NCI-H226 (cell line): ENCODE measurements around the gene PEX13.
A peak's percentile ranks its signal among the peaks of the same experiment; 100 is the strongest.
"Not testable (repeated sequence)": the region's sequence is repeated elsewhere in the genome, so short reads cannot be mapped to it uniquely, and the experiment has no call there.

Experiments used
- DNase-seq: peaks from one replicate; pipeline ENCODE4 v3.0.0-alpha.2; 2015

PEX13 gene, protein sequence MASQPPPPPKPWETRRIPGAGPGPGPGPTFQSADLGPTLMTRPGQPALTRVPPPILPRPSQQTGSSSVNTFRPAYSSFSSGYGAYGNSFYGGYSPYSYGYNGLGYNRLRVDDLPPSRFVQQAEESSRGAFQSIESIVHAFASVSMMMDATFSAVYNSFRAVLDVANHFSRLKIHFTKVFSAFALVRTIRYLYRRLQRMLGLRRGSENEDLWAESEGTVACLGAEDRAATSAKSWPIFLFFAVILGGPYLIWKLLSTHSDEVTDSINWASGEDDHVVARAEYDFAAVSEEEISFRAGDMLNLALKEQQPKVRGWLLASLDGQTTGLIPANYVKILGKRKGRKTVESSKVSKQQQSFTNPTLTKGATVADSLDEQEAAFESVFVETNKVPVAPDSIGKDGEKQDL

DNA sequence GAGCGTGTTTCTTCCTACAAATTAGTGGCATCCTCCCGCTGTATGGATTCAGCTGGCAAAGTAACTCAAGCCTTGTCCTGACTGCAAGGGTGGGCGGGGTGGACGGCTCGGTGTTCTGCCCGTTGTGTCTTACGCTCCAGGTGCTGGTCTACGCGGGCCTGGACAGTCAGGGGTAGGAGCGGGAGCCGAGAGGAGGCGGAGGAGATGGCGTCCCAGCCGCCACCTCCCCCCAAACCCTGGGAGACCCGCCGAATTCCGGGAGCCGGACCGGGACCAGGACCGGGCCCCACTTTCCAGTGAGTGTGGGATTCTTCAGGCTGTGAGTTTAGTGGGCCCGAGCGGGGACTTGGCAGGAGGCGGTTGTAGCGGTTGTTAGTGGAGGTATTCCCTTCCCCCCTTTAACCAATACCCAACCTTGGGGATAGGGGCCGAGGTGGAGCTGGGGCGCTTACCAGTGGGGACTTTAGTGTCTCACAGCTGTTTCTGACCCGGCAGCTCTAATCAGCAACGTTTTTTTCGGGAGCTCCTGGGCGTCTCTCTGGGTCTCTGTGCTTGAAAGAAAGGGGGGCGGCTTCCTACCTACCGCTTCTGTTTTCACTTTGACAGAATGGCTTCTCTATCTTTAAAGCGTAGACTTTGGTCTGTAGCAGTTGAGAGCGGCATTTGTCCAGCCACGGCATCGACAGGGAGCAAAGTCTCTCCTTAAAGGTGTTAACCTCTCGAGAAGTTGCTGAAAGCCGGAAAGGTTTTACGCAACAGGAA is at the start of gene PEX13, which contains the start of gene PUS10:
Gene PEX13 (plus strand): TSS at position 165 of the 762 bp plus-strand sequence. CDS start 40 bp downstream, at position 205.
Gene PUS10 (minus strand): TSS at position 700 of the 762 bp plus-strand sequence. CDS start 6,365 bp downstream, outside the sequence.
- peak; percentile 80 for DNase-seq

DNA sequence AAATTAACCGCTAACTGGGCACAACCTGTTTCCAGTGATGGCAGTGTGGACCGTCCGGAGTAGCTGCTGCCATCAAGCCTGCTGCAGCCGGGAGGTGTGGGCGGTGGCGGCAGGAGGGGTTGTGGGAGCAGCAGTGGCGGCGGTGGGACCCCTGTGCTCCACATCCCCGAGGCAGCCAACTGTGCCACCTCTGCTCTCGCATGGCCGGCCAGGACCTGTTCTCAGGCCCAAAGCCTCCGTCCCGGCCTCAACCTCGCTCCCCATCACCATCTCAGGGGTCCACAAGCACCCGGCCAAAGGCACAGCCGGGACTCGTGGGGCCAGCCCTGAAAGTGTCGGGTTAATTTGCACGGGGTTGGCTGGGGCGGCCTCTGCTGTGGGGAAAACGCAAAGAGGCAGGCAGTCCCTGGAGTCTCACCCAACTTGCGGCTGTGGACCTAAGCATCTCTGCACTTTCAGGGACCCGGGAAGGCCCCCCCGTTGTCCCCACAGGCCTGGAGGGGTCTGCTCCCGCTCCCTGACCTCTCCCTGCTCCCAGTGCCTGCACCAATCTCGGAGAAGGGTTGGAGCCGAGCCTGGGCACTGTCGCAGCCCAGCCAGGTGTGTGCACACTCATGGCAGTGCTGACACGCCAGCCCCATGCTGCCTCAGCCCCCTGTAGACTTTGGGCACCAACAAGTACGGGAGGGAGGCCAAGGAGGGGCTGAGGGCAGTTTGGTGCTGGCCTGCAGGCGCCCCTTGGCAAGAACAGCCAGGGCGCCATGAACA is 44.4 kb upstream of the PEX13 start:
- no peak for DNase-seq

DNA sequence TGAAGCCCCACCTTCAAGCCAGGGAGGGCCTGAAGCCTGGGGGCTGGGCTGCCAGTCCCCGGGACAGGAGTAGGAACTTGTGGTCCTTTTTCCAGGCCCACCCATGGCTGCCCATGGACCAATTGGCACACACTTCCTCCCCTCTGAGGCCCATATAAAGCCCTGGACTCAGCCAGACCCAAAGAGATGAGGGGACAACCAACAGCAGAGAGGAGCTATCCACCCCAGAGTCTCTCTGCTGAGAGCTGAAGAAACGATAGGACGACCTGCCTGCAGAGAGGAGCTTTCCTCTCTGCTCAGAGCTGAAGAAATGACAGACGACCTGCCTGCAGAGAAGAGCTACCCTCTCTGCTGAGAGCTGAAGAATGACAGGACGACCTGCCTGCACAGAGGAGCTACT is 43.8 kb upstream of the PEX13 start:
- no peak for DNase-seq

DNA sequence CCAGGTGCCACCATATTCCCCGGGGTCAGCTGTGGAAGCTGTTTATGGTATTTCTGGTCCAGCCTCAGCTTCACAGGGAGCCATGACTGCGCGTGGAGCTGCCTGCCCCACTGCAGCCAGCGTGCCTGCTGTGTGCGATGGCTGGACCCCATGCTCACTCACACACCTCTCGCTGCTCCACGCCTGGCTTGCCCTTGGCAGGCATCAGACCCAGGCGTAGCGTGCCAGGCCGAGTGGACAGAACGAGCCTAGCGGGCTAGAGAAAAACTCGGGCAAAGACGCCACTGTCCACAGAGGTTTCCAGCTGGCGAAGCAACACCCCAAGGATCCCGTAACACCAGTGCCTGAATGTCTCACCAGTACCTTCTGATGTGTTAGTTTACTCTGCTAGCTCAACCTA is 42.9 kb upstream of the PEX13 start:
- DNase-seq = no peak

DNA sequence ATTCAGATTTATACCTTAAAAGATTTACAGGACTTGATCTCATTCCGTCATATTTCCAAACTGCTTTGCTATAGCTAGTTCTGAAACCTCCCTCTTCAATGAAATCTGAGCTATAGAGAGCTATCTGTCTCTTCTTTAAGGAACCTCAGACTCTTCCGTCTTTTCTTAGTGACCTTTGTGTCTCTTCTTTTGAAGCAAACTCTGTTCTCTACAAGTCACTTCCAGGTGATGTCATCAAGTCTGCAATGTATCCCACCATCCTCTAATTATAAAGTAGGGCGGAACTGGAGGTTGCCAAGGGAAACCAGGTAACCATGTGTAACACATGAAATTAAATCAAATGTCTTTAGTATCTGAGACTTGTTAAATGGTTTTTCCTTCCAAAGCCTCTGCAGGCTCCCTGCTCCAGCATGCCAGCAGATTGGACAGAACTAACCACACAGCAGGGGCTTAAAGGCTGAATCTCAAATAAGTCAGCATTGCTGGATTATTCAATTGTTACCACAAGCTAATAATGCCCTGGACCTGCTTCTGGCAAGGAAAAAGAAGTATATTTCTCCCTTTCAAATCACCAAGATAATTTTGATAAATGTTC is 41.2 kb upstream of the PEX13 start:
- no peak for DNase-seq

DNA sequence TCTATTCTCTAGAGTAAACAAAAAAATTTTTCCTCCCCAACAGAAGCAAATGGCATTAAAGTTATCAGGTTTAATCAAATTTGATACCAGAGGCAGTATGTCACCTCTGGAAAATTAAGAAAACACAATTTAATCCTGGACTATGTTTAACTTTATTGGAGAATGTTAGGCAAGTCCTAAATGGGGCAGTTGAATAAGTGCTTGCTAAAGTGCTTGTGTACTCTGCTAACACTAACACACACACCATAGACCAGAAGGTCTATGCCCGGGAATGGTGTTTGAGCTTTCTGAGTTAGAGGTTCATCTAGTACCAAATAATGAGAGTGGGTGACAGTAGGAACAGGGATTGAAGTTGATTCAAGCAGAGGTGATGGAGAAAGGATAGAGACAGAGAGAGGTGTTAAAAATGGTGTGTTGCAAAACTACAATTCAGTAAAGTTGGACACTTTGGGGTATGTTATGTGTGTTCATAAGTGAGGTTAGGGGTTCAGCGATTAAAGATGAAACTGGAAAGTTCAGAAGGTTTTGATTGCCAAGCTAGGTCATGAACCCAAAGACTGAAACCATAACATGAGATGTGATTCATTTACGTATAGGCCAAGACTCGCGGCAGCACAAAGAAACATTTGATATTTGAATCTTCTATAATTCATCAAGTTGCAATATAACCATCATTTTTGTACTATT is 40.5 kb upstream of the PEX13 start:
- no peak for DNase-seq

DNA sequence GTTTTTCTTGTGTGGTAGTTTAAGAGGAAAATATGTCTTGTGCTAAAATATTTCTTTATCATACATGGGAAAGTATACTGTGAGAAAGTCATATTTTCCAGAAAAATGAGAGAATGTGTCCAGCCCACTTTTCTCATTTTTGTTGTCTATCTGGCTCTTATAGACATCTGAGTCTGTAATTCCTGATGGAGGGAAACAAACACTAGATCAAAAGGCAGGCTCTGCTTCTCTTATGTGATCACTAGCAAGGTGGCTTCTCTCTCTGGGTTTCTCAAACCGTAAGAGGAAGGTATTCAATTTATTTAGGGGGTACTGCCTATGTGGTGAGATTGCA is 40.0 kb upstream of the PEX13 start:
- DNase-seq = no peak

DNA sequence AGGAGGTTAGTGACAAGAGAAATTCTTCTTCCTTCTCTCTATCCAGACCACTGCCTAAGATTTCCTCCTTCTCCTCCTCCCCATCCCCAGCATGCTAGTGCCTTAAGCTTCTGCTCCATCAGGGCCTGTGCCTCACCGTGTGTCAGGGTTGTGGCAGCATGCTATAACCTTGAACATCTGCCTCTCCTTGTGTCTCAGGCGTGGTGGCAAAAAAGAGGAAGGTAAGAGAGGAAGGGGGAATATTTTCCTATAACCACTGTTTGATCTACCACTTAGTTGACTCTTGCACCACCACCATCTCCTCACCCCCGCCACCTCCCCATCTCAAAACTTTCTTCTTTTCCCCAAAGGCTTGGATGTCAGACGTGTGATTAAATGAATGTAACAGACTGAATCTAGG is 38.3 kb upstream of the PEX13 start:
- no peak for DNase-seq

DNA sequence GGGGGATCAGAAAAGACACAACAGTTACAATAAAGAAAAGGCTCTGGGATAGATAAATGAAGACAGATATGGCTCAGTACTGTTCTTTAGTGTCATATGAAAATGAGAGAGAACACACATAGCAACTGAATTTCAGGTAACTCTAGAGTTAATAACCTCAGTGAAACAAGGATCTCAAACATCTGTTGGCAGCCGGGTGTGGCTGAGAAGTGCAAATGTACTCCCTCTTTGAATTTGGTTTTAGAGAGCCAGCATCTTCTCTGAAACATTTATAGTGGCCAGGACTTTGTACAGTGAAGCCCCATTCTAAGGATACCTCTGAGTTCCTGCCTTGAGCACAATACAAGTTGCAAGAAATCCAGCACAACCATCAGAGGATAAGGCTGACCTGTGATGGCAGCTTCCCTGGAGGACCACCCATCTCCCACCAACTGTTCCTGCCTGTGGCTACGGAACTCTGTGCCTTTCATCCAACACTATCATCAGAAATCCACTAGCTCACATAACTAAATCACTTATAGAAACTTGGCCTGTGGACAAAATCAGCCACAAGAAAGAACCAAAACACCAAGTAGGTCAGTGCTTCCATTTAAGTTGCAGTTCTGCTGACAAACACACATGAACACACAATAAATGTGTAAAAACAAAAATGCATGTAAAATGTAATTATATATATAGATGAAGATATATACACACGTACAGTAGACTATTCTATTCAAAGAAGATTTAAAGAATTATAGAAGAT is 37.3 kb upstream of the PEX13 start:
- no peak for DNase-seq

DNA sequence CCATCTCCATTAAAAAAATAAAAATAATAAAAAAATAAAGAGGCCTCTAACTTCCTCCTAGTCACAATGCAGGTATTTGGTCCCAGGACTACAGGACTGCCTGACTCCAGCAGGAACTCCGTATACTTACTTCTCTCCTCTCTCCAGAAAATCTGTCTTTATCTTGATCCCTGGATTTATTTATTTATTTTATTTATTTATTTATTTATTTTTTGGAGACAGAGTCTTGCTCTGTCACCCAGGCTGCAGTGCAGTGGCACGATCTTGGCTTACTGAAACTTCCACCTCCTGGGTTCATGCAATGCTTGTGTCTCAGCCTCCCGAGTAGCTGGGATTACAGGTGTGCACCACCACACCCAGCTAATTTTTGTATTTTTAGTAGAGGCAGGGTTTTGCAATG is 35.5 kb upstream of the PEX13 start:
- DNase-seq = not testable (repeated sequence)

DNA sequence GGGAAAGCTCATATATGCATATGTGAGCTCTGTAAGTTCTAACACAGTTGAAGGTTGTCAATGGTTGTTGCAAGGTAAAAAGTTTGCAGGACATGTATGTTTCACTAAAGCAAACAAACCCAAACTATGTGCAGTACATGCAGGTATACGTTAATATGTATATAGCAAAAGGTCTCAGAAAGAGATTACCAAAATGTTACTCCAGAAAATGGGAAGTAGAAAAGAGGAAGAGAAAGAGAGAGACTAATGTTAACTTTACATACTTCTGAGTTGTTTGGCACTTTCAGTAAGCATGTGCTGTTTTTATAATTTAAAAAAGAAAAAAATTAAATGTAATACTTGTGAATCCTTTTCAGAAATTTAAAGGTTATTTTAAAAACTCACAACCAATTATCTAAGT is 32.8 kb upstream of the PEX13 start:
- no peak for DNase-seq

DNA sequence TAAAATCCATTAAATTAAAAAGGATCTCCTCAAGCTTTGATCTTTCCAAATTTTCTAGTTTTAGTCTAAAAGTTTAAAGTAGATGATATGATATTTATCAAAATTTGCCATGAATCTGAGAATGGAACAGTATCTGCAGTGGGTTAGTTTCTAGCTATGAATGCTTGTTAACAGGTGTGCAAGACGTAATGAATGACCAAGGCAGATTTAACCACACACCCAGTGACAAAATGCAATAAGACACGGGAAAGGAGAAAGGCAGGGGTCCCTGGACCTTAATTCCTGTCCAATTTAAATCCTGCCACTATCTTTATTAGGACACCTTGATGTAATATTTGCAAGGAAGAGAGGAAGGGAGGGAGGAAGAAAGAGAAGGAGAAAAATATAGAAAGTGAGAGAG is 30.5 kb upstream of the PEX13 start:
- no peak for DNase-seq

DNA sequence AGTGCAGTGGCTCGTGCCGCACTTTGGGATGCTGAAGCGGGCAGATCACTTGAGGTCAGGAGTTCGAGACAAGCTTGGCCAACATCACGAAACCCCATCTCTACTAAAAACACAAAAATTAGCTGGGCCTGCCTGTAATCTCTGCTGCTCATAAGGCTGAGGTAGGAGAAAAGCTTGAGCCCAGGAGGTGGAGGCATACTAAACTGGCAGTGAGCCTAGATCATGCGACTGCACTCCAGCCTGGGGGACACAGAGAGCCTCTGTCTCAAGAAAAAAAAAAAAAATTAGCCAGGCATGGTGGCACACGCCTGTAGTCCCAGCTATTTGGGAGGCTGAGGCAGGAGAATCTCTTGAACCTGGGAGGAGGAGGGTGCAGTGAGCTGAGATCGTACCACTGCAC is 29.9 kb upstream of the PEX13 start:
- DNase-seq = not testable (repeated sequence)

DNA sequence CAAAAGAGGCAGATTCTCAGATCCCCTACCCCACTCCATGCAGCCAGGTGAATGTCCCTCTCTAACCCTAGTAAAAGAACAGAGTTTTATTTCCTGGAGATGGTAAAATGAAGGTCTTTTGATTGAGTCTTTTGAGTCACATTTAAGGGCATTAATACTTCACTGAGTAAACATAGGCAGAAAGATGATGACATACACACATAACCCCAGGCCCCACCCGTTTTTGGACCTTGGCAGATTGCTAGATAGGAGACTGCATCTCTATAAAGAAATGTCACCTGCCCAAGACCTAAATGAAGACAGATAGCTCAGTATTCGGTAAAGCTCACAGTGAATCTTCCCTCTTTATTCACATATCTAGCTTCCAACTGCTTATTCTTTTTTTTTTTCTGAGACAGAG is 28.3 kb upstream of the PEX13 start:
- DNase-seq = no peak

DNA sequence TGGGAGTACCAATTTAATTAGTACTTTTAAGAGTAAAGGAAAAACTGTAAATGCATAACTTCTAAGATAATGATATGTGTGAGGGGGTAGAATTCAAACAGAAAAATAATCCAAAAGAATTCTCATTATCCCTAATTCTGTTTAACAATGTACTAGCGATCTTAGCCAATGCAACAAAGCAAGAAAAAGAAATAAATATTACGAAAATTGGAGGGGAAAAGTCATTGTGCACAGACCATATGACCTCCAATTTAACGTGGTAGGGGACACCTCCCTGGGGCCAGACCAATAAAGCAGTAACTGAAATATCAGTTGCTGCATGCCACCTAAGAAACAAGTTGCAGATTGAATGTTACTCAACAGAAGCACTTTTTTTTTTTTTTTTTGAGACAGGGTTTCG is 25.9 kb upstream of the PEX13 start:
- DNase-seq = no peak

DNA sequence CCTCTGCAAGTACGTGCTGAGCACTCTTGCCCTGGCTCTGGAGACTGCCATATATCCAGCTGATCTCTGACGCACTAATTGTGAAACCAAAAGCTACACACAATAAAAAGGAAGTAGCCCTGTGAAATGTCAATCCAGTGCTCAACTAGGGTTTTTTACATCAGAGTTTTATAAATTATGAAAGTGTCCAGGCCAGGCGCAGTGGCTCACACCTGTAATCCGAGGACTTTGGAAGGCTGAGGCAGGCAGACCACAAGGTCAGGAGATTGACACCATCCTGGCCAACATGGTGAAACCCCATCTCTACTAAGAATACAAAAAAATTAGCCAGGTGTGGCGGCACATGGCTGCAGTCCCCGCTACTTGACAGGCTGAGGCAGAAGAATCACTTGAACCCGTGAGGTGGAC is 24.5 kb upstream of the PEX13 start:
- no peak for DNase-seq

DNA sequence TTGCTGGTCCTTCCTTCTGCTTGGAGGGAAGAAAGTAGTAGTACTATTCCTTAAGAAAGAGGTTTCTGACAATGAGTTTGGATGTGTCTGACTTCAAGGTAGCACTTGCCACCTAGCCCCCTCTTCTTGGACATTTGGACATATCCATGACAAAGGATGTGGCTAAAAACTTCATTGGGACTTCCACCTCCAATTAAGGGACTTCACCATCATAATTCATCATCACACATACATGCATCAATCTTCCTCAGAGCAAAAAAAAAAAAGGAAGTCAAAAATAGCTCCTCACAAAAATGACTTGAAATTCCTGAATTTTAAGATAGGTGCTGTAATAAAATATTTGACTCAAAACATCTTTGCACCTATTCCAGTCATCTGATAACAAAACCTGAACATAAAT is 23.4 kb upstream of the PEX13 start:
- no peak for DNase-seq

DNA sequence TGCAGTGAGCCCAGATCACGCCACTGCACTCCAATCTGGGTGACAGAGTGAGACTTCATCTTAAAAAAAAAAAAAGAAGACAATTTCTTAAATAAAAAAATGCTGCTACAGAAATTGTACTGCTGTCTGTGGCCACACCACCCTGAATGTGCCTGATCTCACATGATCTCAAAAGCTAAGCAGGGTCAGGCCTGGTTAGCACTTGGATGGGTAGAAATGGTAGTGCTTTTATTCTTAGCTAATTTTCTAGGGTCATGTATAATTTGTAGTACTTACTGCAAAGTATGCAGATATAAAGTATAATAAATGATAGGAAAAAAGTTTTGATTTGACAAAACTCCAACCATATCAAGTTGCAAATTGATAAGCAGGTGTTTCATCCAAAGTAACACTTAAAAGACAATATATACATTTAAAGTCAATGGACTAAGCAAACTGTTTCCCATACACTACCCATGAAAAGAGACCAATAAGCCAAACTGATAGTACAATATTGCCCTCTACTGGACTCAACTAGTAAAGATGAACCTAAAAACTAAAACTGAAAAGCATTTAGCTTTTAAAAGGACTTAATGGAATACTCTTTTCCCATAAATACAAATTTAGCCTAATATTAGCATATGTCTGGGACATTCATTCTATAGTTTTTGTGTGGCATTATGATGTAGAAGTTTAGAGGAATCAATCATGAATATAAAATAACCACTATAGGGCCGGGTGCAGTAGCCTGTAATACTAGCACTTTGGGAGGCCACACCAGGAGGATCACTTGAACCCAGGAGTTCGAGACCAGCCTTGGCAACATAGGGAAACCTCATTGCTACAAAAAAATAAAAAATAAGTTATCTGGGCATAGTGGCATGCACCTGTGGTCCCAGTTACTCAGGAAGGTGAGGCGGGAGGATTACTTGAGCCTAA is 18.6 kb upstream of the PEX13 start:
- DNase-seq = no peak

DNA sequence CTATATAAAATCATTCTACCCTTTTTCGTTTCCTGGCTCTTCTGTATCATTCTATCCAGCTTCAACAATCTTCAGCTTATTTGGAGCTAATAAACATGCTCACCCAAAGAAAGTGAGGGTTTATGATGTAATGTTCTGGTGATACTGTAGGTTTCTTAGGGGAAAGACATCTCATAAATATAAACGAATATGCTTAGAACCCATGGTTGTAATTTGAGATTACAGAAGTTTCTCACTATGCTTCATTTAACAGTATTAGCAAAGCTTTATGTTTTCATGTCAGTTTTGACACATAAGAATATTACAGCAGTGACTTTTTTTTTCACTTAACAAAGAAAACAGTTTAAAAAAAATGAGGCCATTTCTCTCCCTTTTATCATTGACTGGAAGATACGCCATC is 11.8 kb upstream of the PEX13 start:
- DNase-seq = no peak

DNA sequence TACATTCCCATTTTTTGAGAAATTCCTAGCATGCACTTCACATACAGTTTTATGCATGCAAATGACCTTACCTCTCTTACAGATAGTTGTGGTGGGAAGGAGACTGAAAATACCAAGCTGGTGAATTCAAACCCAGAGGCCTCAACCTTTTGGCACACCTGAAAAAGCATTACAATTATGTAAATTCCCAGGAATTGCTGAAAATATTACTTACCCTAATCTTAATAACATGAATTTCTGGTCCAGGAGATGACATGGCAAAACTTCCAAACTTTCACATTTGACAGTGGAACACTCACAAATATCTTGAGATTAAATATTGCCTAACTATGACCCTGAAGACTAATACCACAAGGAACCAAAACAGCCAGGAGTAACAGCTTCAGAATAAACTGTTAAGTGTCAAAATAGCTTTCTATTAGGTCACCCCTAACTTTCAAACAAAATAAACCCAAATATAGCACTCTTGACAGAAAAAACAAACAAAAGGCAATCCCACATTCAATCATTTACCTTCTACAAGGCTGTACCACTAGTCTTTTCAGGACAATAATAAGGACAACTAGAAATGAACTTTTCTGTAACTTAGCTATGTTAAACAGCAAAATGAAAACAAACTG is 10.9 kb upstream of the PEX13 start:
- no peak for DNase-seq
